GM12872 (cell line): Measurements from ENCODE around the gene PLA2R1.

Experiments used
- TF ChIP-seq, protein P1 (sequence below): IDR thresholded peaks from 3 replicates; pipeline ENCODE4 v1.5.1; 2011; ENCODE audit warnings: low read depth, mild to moderate bottlenecking, low read length, moderate library complexity; ENCODE audit not compliant: insufficient read depth

The PLA2R1 gene

DNA sequence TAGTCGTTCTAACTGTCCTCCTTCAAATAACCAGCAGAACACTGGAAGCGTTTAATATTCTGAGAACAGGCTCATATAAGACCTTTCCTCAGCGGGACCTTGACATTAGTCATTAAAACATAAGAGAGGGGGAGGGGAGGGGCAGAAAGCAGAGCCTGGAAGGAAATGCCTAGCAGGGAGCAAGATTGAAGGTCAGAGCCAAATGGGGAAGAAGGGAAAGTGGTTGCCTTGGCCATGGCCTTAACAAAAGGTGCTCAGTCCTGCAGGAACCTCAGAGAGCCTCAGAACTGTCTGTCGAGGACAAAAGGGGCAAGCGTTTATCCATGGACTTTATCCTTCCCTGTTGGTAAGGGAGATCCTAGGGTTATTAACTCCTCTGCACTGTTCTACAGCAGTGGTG lies 856 bp upstream of the PLA2R1 start:
- TF ChIP-seq, protein P1, sequence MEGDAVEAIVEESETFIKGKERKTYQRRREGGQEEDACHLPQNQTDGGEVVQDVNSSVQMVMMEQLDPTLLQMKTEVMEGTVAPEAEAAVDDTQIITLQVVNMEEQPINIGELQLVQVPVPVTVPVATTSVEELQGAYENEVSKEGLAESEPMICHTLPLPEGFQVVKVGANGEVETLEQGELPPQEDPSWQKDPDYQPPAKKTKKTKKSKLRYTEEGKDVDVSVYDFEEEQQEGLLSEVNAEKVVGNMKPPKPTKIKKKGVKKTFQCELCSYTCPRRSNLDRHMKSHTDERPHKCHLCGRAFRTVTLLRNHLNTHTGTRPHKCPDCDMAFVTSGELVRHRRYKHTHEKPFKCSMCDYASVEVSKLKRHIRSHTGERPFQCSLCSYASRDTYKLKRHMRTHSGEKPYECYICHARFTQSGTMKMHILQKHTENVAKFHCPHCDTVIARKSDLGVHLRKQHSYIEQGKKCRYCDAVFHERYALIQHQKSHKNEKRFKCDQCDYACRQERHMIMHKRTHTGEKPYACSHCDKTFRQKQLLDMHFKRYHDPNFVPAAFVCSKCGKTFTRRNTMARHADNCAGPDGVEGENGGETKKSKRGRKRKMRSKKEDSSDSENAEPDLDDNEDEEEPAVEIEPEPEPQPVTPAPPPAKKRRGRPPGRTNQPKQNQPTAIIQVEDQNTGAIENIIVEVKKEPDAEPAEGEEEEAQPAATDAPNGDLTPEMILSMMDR, result no peak

DNA sequence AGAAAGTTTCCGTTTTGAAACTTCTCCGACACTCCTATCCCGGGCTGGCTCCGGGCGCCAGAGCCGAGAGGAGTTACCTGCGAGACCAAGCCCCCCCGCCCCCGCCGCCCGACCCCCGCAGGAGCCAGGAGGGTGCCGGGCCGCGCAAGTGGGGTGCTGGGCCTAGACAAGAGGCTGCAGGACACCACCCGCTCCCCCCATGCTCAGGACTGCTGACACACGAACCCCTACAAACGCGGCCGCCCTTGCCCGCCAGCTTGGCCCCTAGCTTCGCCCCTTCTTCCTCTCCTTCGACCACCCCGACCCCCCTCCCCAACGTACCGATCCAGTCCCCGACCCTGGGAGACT lies 497 bp downstream of the PLA2R1 start:
- TF ChIP-seq, protein P1, result no peak

DNA sequence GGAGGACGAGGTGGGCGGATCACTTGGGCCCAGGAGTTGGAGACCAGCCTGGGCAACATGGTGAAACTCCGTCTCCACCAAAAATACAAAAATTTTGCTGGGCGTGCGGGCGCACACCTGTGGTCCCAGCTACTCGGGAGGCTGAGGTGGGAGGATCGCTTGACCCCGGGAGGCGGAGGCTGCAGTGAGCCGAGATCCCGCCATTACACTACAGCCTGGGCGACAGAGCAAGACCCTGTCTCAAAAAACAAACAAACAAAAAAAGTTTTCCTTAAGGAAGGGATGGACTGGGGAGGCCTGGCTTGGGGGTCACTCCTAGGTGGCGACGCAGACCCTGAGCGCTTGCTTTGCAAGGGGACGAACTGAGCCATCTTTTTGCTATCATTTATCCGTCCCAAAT lies 882 bp downstream of the PLA2R1 start:
- TF ChIP-seq, protein P1, result no peak

DNA sequence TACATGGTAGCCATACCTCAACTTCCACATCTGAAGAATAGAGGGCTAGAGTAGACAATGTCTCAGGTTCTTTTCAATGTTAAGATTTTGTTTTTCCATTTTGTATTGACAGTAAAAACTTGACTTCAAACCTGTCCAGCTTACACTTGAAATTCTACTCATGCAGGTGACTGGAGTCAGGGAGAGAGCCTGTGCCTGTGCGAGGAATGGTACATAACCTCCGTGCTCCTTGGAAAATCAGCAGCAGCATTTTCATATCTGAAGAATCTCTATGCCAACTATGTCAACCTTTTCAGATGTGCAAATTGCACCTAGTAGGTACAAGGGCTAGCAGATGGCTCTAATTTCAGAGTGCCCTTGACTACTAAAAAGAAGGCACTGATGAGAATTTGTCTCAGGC lies 2.1 kb downstream of the PLA2R1 start:
- TF ChIP-seq, protein P1, result no peak

DNA sequence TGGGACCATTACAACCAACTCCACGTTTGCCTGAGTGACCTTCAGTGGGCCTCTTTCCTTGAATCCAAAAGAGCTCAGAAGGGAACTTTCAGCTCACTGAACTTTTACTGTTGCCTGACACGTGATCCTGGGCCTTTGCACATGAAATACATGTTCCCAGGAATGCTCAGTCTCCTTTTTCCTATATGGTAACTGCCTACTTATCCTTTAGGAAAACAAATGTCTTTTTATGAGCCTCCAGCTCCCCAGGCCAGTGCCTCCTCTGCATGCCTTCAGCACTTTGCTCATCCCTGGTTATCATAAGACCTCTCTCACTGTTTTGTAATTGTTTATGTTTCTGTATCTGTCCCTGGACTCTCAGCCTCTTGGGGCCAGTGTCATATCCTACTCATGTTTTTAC lies 5.1 kb downstream of the PLA2R1 start:
- TF ChIP-seq, protein P1, result no peak

DNA sequence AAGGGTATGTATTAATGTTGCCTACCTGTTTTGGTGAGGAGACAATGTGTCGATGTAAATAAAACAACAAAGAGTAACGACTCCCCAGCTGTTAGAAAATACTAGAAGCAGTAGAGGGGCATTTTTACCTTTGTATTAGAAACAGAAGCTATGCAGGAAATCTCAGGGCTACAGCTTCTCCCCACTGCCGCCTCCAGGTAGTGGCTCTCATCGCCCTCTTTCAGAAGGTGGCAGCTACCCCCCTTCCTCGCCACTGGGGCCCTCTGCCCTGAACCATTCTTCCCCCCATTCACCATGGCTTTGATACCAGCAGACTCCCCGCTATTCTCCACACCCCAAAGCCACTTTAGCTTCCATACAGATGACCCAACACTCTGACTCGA lies 6.7 kb downstream of the PLA2R1 start:
- TF ChIP-seq, protein P1, result no peak

DNA sequence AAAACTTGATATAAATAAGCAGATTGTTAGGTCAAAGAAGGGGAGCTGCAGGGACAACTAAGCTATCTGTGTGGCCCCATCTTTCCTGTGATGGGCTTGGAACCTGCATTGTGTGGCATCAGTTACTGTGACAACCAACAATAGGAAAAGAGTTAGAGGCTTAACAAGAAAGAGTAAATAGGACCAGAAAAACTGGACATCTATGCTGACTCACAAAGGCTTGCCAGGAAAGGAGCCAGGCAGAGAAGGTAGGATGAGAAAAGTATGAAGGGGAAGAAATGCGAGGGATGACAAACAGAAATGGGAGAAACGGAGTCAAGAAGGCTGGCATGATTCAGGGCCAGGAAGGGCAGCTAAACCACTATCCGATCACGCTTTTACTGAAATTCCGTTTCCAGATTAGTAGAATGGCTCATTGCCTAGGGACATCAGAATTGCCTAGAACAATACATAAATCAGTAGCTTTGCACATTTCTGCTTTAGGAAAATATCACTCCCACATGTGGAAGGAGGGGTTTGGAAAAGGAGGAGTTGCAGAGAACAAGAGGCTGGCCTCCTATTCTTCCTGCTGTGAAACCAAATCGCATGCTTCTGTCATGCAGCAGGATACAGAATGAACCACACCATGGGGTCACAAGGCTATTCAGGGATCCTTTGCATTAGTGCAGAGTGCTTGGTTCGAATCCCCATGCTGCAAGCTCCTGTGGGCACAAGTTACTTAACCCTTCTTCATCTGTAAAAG lies 7.3 kb downstream of the PLA2R1 start:
- TF ChIP-seq, protein P1, result no peak
